ENCODE measurements around the gene FIGN.

Gene FIGN

GRCh38 chr2:163736433-163737189 is 803 bp upstream of the FIGN start:
- FAIRE-seq = no peak

- FAIRE-seq = no peak
Observed at GRCh38 chr2:163734881-163735684, 725 bp downstream of the FIGN start.

- no peak for FAIRE-seq
Observed at GRCh38 chr2:163734401-163734800, 1.4 kb downstream of the FIGN start.

GRCh38 chr2:163733956-163734355 is 1.9 kb downstream of the FIGN start:
- no peak for FAIRE-seq

GRCh38 chr2:163733301-163733938 is 2.4 kb downstream of the FIGN start:
- FAIRE-seq = no peak

GRCh38 chr2:163732727-163733126 is 3.1 kb downstream of the FIGN start:
- FAIRE-seq = no peak

GRCh38 chr2:163731735-163732134 is 4.1 kb downstream of the FIGN start:
- no peak for FAIRE-seq

- no peak for FAIRE-seq
Observed at GRCh38 chr2:163730556-163730955, 5.3 kb downstream of the FIGN start.

- FAIRE-seq = no peak
Observed at GRCh38 chr2:163729636-163730273, 6.1 kb downstream of the FIGN start.

GRCh38 chr2:163723881-163724280 is 11.9 kb downstream of the FIGN start:
- no peak for FAIRE-seq

GRCh38 chr2:163723348-163723747 is 12.5 kb downstream of the FIGN start:
- FAIRE-seq = no peak

- FAIRE-seq = no peak
Observed at GRCh38 chr2:163719331-163719730, 16.5 kb downstream of the FIGN start.

GRCh38 chr2:163717993-163718680 is 17.7 kb downstream of the FIGN start:
- no peak for FAIRE-seq

- no peak for FAIRE-seq
Observed at GRCh38 chr2:163717515-163717914, 18.3 kb downstream of the FIGN start.

GRCh38 chr2:163716101-163716500 is 19.7 kb downstream of the FIGN start:
- FAIRE-seq = no peak

GRCh38 chr2:163715668-163716067 is 20.1 kb downstream of the FIGN start:
- FAIRE-seq = no peak

- FAIRE-seq = no peak
Observed at GRCh38 chr2:163715199-163715598, 20.6 kb downstream of the FIGN start.

- FAIRE-seq = no peak
Observed at GRCh38 chr2:163713534-163714311, 22.1 kb downstream of the FIGN start.

GRCh38 chr2:163711699-163712098 is 24.1 kb downstream of the FIGN start:
- no peak for FAIRE-seq

GRCh38 chr2:163711258-163711657 is 24.6 kb downstream of the FIGN start:
- no peak for FAIRE-seq

- no peak for FAIRE-seq
Observed at GRCh38 chr2:163709270-163709669, 26.5 kb downstream of the FIGN start.

- FAIRE-seq = no peak
Observed at GRCh38 chr2:163708265-163708664, 27.5 kb downstream of the FIGN start.
